GM03348 (cell line): ENCODE measurements around the gene POTEH.
"Not testable (repeated sequence)": the region's sequence is repeated elsewhere in the genome, so short reads cannot be mapped to it uniquely, and the experiment has no call there.

Source experiments
- DNase-seq: peaks from one replicate; pipeline ENCODE4 v3.0.0; 2012; ENCODE audit warnings: low spot score

The POTEH gene

DNA sequence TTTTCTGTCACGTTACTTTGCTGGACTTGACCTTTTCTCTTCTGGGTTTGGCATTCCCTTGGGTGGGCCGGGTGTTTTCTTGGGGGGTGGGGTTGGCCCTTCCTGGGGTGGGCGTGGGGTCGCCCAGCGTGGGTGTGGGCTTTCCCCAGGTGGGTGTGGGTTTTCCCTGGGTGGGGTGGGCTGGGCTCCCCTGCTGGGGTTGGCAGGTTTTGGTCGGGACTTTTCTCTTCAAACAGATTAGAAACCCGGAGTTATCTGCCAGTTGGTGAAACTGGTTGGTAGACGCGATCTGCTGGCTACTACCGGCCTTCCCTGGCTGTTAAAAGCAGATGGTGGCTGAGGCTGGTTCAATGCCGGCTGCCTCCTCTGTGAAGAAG is at the start of gene POTEH:
Gene POTEH, plus strand, starts transcription at position 278 of the 377 bp plus-strand sequence. Its CDS starts 52 bp downstream, at position 330.
- not testable (repeated sequence) for DNase-seq

DNA sequence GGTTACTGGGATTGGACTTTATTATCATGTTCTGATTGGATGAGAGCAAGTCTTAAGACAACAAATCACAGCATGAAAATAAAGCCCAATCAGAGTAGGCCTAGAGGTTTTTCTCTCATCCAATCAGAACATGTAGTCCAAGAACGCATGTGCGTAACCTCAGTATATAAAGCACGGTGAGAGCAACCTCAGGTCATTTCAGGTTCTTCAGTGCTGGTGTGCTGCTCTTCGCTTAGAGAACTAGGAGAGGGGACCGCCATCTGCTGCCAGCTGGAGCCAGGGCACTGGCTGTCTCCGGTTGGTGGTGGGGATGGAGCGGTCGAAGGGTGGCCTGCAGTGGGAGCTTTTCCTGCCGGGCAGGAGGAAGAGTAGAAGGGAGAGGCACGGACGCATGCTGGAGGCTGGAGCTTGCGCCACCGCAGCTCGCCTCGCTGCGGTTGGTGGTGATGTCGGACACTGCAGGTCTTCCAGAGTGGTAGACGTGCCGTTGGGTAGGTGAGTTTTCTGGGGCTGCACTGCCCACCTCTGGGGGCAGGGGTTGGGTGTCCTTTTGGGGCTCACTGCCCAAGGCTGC is 47.5 kb upstream of the POTEH start:
- not testable (repeated sequence) for DNase-seq

DNA sequence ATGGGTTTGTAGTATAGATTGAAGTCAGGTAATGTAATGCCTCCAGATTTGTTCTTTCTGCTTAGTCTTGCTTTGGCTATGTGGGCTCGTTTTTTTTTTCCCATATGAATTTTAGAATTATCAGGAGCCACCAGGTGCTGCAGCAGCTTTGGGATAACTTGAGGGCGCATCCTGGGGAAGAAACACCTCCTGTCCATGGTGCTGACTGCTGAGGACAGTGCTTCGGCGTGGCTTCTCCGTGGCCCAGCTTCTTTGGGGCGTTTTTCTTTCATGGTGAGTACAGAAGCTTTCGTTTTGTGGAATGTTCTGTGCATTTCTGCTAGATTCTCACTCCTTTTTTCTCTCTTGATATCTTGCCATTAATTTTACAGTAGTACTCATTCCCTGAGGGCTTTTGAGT is 37.9 kb upstream of the POTEH start:
- DNase-seq = not testable (repeated sequence)

DNA sequence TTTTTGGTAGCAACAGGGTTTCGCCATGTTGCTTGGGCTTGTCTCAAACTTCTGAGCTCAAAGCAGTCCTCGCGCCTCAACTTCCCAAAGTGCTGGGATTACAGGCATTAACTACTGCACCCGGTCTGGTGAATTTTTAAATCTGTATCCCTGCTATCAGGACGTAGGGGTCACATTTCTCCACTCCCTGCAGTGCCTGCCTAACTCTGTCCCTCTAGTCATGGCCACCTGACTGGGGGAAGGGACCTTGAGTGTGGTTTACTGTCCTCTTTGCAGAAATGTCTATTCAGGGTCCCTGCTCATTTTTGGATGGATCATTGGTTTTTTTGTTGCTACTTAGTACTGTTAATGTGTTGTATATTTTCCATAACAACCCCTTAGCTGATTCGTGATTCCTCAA is 37.1 kb upstream of the POTEH start:
- DNase-seq = not testable (repeated sequence)

DNA sequence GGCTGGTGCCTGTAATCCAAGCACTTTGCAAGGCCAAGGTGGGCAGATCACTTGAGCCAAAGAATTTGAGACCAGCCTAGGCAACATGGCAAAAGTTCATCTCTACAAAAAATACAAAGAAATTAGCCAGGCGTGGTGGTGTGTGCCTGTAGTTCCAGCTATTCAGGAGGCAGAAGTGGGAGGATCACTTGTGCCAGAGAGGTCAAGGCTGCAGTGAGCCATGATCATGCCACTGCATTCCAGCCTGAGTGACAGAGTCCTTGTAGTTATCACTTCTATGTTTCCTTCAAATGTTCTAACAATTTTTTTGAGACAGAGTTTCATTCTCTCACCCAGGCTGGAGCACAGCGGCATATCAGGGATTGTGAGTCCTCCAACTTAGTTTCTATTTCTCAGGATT is 36.6 kb upstream of the POTEH start:
- DNase-seq = not testable (repeated sequence)

DNA sequence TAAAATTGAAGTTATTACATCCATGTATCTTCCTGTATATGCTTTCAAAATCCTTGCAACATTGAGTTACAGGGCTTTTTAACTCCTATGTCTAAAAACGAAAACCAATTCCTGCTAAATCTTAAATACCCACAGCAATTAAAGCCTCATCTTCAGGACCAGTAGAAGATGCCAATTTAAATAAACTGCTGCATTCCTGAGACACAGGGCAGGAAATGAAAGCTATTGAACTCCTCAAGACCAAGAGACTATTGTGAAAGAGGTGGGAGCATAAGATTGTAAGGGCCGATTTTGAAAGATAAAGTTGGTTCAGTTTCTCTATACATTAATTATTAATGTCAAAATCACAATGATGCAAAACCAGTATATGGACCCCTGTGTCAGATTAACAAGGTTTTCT is 28.7 kb upstream of the POTEH start:
- not testable (repeated sequence) for DNase-seq

DNA sequence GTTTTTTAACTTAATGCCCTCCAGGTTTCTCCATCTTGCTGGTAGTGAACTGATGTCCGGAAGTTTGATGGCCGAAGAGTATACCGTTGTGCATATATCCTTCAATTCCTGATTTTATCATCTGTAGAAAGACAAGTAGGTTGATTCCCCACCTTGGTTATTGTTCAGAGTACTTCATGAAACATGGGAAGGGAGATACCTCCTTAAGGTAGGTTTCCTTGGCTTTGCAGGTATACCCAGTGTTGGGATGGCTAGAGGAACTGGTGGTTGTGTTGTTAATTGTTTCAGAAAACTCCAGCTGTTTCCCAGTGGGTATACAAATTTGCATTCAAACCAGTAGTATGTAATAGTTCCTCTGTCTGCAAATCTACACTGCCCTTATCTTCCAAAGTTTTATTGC is 25.1 kb upstream of the POTEH start:
- not testable (repeated sequence) for DNase-seq

DNA sequence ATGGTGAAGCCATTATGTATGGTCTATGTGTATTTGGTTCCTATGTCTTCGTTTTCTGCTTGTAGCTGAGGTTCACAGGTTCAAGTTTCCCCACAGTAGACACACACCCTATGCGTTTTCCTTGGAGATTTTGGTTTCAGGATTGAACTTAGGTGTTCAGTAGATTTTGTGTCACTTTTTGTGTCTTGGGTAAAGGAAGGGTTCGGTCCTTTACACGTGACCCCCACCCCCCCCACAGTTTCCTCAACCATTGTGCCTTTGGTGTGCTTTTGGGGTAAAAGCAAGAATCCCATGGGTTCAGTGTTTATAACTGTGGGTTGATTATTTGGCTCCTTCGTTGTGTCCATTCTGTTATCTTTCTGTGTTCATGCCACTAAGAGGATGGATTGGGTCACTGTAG is 24.3 kb upstream of the POTEH start:
- not testable (repeated sequence) for DNase-seq

DNA sequence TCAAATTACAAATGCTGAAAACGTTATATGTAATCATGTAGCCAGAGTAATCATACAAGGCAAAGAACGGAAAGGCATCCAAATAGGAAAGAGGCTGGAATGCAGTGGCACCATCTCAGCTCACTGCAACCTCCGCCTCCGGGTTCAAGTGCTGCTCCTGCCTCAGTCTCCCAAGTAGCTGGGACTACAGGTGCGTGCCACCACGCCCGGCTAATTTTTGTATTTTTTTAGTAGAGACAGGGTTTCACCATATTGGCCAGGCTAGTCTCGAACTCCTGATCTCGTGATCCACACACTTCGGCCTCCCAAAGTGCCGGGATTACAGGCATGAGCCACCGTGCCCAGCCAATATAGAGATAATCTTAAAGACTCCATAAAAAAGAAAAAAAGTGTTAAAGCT is 20.4 kb upstream of the POTEH start:
- DNase-seq = not testable (repeated sequence)

DNA sequence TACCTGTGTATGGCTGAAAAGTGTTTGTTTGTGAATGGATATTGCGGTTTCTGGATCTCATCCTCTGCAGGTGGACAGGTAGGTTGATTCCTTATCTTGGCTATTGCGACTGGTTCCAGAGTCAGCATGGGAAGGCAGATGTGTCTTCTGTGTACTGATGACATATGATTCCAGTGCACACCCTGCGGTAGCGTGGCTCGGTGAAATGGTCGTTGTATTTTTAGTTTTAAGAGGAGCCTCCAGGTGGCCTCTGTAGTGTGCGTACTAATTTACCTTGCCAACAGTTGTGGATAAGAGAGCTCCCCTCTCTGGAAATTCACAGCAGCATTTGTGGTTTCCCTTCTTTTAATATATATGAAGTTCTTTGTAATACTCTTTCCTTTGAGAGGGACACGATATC is 10.1 kb upstream of the POTEH start:
- DNase-seq = not testable (repeated sequence)

DNA sequence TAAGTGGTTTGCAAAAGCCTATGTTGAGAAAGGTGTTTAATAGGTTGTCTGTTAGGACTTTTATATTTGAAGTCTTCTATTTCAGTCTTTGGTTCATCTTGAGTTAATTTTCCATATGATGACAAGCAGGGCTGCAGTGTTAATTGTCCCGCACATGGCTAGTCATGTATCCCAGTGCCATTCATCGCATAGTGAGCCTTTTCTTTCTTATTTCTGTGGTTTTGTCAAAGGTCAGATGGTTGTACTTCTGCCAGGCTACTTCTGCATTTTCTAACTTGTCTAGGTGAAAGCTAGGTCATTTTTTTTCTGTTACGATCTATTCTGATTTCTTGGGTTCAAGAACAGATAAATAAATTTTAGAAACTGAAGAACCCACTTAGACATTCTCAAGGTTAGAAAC is 5.7 kb upstream of the POTEH start:
- not testable (repeated sequence) for DNase-seq

DNA sequence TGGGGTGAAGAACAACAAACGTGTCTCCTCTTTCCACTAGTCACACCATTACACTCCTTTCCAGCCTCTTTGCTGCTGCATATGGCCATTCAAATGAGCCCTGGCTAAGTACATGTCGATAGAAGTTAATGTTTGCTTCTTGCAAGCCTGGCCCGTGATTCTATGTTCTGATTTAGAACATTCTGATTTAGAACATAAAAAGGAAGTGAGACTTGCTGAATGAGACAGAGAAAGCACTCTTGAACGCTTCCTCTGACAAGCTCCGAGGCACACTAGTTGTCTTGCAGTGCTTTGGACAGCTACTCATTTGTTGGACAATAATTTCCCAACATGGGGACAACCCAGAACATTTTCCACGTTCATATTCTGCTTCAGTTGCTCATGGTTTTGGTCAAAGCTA is 5.1 kb upstream of the POTEH start:
- not testable (repeated sequence) for DNase-seq

DNA sequence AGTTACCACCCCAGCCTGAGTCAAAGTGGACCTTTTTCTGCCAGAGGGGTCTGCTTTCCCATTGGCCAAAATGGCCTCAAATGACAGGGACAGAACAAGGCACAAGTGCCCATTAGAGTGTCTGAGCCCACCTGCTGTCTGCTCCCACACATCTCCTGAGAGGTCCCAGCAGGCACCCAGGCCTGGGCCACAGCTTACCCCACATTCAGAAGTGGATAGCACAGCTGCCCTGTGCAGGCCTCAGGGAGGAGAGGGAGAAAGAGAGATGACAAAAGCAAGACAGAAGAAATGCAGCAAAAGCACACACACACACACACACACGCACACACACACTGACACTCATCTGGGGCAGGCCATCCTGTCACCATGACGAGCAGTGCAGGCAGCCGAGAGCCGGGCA is 4.2 kb upstream of the POTEH start:
- DNase-seq = not testable (repeated sequence)

DNA sequence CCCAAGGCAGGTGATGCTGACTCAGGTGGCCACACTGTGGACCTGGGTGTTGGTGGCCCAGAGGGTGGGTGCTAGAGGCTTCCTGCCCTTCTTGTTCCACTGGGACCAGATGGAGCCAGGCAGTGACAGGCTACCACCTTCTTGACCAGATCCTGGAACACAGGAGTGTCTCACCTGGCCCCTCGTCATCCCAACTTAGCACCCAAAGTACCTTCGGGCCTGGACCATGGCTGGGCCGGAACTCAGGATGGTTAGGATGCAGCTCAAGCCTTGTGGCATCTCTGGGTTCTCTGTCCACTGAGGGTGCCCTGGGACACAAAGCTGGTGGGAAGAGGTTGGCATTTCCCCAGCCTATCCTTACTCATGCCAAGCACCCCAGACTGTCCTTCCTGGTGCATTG is 2.7 kb upstream of the POTEH start:
- not testable (repeated sequence) for DNase-seq

DNA sequence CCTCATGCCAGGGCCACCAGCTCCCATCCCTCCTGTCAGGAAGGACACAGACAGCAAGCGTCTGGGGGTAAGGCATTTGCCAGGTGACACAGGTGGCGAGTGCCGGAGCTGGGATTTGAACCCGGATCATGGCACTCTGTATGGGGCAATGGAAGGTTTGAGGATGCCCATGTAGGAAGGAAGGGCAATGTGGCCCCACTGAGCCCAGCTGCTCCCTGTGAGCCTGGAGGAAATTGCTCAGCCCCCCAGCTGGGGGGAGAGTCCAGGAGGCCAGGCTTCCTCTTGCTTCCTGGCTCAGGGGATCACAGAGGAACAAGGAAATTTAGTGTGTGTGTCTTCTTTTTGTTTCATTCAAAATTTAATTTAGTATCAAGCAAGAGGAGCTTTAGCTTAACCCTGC is 2.1 kb upstream of the POTEH start:
- not testable (repeated sequence) for DNase-seq

DNA sequence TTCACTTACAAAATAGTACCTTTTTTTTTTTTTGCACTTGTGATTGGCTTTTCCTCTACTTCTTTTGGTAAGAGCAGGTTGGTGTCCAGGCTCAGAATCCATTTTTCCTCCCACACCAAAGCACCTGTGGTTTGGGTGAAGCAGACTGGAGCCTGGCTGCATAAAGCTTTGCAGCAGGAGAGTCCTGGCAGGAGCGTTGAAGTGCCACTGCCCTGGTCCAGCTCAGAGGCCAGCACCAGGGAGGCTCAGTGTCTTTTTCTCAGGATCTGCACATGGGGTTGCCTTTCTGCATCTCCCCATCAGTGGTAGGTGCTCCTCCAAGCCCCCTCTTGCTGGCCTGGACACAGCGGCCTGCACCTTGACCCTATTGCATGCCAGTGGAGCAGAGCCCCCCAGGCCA is 1.7 kb upstream of the POTEH start:
- not testable (repeated sequence) for DNase-seq

DNA sequence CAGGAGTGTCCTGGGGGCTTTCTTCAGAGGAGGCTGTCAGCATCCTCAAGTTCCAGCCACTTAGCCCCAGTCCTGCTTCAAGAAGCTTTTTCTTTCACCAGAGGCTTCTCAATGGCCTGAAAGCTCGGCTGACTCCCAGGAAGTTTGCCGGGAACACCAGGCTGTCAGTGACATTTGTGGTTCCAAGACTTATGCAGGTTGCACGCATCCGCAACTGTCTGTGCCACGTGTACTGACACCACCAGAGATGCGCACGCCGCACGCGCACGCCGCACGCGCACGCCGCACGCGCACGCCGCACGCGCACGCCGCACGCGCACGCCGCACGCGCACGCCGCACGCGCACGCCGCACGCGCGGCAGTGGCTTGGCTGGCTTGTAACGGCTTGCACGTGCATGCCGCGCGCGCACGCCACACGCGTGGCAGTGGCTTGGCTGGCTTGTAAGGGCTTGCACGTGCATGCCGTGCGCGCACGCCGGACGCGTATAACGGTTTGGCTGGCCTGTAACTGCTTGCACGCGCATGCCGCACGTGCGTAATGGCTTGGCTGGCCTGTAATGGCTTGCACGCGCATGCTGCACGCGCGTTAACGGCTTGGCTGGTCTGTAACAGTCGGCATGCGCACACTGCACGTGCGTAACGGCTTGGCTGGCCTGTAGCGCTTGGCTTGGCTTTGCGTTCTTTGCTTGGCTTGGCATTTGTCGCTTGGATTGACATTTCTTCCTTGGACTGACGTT is 646 bp upstream of the POTEH start:
- DNase-seq = peak; percentile 0

DNA sequence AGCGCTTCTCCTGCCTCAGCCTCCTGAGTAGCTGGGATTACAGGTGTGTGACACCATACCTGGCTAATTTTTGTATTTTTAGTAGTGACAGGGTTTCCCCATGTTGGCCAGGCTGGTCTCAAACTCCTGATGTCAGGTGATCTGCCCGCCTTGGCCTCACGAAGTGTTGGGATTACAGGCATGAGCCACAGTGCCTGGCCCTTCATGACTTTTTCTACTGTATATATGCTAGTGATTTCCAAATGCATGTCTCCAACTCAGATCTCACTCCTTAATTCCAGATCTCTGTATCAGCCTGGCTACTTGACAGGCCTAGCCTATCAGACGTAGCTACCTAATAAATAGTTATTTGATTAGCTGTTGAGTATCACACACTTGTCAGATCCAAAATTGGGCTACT is 23.8 kb downstream of the POTEH start:
- not testable (repeated sequence) for DNase-seq

DNA sequence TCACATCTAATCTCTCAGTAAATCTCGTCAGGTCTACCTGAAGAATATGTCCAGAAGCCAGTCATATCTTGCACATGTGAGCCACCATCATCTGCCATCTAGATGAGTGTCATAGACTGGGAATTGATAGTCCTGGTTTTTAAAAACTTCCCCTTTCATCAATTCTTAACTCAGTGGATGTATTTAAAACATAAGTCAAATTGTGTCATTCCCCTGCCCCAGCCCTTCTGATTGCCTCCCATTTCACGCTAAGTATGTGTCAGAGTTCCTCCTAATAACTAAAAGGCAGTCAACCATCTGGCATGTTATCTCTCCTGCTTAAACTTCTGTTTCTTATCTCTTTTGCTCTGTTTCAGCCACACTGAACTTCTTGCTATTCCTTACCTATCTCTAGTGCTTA is 24.3 kb downstream of the POTEH start:
- not testable (repeated sequence) for DNase-seq

DNA sequence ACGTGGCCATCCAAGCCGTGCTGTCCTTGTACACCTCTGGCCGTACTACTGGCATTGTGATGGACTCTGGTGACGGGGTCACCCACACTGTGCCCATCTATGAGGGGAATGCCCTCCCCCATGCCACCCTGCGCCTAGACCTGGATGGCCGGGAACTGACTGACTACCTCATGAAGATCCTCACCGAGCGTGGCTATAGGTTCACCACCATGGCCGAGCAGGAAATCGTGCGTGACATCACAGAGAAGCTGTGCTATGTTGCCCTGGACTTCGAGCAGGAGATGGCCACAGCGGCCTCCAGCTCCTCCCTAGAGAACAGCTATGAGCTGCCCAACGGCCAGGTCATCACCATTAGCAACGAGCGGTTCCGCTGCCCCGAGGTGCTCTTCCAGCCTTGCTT is 32.1 kb downstream of the POTEH start:
- not testable (repeated sequence) for DNase-seq

DNA sequence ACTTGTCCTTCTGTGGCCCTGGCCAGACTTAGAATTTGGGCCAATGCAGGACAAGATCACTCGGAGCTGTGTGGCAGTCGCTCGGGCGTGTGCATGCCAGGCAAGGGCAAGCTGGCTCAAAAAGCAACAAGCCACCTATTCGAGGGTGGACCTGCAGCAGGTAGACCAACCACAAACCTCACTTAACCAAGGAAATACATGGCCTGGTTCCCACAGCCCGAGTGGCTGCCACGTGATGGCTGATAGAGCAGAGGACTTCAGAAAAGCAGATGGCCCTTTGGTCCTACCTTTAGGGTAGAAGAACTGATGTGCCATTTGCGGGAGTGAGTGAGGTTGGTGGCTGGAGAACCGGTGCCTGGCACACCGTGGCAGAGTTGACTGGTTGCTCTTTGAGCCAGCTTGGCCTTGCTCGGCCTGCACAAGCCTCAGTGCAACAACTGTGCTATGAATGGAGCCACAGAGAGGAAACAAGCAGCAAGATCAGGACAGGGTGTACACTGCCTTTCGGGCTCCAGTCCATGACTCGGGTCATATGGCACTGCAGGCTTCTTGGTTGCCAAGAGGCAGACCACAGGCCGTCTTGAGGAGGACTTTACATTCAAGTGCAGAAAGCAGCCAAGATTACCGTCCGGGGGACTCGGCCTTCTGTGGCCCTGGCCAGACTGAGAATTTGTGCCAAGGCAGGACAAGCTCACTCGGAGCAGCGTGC is 39.5 kb downstream of the POTEH start:
- not testable (repeated sequence) for DNase-seq

DNA sequence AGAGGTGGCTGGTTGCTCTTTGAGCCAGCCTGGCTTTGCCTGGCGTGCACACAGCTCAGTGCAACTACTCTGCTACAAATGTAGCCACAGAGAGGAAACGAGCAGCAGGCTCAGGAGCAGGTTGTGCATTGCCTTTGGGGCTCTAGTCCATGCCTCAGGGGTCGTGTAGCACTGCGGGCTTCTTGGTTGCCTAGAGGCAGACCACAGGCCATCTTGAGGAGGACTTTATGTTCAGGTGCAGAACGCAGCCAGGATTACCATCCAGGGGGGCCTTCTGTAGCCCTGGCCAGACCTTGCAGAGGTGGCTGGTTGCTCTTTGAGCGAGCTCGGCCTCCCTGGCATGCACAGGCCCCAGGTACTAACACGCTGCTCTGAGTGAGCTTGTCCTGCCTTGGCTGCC is 41.2 kb downstream of the POTEH start:
- not testable (repeated sequence) for DNase-seq

DNA sequence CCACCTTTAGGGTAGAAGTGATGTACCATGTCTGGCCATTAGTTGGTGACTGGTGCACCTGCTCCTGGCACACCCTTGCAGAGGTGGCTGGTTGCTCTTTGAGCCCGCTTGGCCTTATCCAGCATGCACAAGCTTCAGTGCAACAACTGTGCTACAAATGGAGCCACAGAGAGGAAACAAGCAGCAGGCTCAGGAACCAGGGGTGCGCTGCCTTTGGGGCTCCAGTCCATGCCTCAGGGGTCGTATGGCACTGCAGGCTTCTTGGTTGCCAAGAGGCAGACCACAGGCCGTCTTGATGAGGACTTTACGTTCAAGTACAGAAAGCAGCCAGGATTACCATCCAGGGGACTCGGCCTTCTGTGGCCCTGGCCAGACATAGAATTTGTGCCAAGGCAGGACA is 44.6 kb downstream of the POTEH start:
- DNase-seq = not testable (repeated sequence)
